ENCODE measurements around the gene MICALL2. TPM values are rescaled to one million over a fixed set of nuclear protein-coding genes. Genes with fewer than 3 reads are reported as not detected.
"Not testable (repeated sequence)": the region's sequence is repeated elsewhere in the genome, so short reads cannot be mapped to it uniquely, and the experiment has no call there.

MICALL2 gene
- total and polyA plus RNA-seq, 2 experiments from 2014 or later, result 6.4 to 12.2 TPM

- TF ChIP-seq EZH2phosphoT487 (IDR thresholded peaks at IDR 0.05; ENCODE audit: insufficient read depth, low read depth), result no peak
- TF ChIP-seq EZH2 (IDR thresholded peaks at IDR 0.05; ENCODE audit: insufficient read depth, poor library complexity, severe bottlenecking), result no peak
- Histone ChIP-seq H3K9me2 (ENCODE audit: insufficient read depth) (no peaks in the 10 kb centered on the region), H3K4me1 (ENCODE audit: insufficient read depth) (no peaks in the 10 kb centered on the region), H3K79me2 (ENCODE audit: insufficient read depth) (no peaks in the 10 kb centered on the region), H4K20me1 (ENCODE audit: insufficient read depth) (no peaks in the 10 kb centered on the region), H3K27ac (no peak overlapping the region), H3K36me3 (ENCODE audit: low read depth) (no peaks in the 10 kb centered on the region), H3K4me2 (ENCODE audit: unreplicated experiment) (no peak overlapping the region), H3K9ac (no peak overlapping the region), H3K27me3 (replicated peaks; ENCODE audit: insufficient read depth) (no peaks in the 10 kb centered on the region), H3F3A (ENCODE audit: insufficient read depth) (no peaks in the 10 kb centered on the region), H3K4me3 (no peak overlapping the region), H2AFZ (no peak overlapping the region), H3K9me3 (ENCODE audit: low read depth) (no peaks in the 10 kb centered on the region)
- 57 to 66% methylated on average over 10 to 15 of the region's 15 CpGs for WGBS, 2 experiments (ENCODE audit: low coverage in 1 of 2, low lambda C conversion rate in 2 of 2, missing lambda C conversion rate in 2 of 2)
- DNase-seq, result peak; percentile 28
- in situ Hi-C loops (cut with MboI), result no loop called here
Observed at GRCh38 chr7:1447551-1448244, 11.6 kb downstream of the MICALL2 start.

GRCh38 chr7:1447112-1447511 lies 12.2 kb downstream of the MICALL2 start:
- DNase-seq, result no peak
- Histone ChIP-seq H2AFZ (no peak overlapping the region), H3K4me1 (ENCODE audit: insufficient read depth) (no peaks in the 10 kb centered on the region), H3K79me2 (ENCODE audit: insufficient read depth) (no peaks in the 10 kb centered on the region), H3K9me3 (ENCODE audit: low read depth) (no peaks in the 10 kb centered on the region), H3K4me3 (no peak overlapping the region), H3K9ac (no peak overlapping the region), H3K9me2 (ENCODE audit: insufficient read depth) (no peaks in the 10 kb centered on the region), H3K36me3 (ENCODE audit: low read depth) (no peaks in the 10 kb centered on the region), H3K27me3 (replicated peaks; ENCODE audit: insufficient read depth) (no peaks in the 10 kb centered on the region), H3F3A (ENCODE audit: insufficient read depth) (no peaks in the 10 kb centered on the region), H3K4me2 (ENCODE audit: unreplicated experiment) (no peak overlapping the region), H3K27ac (no peak overlapping the region), H4K20me1 (ENCODE audit: insufficient read depth) (no peaks in the 10 kb centered on the region)
- TF ChIP-seq EZH2phosphoT487 (IDR thresholded peaks at IDR 0.05; ENCODE audit: insufficient read depth, low read depth) (no peak), EZH2 (IDR thresholded peaks at IDR 0.05; ENCODE audit: insufficient read depth, poor library complexity, severe bottlenecking) (no peak)
- WGBS, 2 experiments (ENCODE audit: low coverage in 1 of 2, low lambda C conversion rate in 2 of 2, missing lambda C conversion rate in 2 of 2), result 91 to 97% methylated on average over 11 of the region's 11 CpGs
- in situ Hi-C loops (cut with MboI), result no loop called here

- no peaks in the 10 kb centered on the region for H3K9me2 ChIP-seq (ENCODE audit: insufficient read depth)
- 66 to 85% methylated on average over 8 to 17 of the region's 17 CpGs for WGBS, 2 experiments (ENCODE audit: low coverage in 1 of 2, low lambda C conversion rate in 2 of 2, missing lambda C conversion rate in 2 of 2)
- in situ Hi-C loops (cut with MboI), result no loop called here
Observed at GRCh38 chr7:1446620-1447032, 12.6 kb downstream of the MICALL2 start.

GRCh38 chr7:1446026-1446425 lies 13.2 kb downstream of the MICALL2 start:
- H2AFZ ChIP-seq; H3K4me3 ChIP-seq; H3K4me1 ChIP-seq (ENCODE audit: insufficient read depth); in situ Hi-C loops (cut with MboI); H3K9ac ChIP-seq; H3K9me3 ChIP-seq (ENCODE audit: low read depth); H3K27me3 ChIP-seq (replicated peaks; ENCODE audit: insufficient read depth); H3K9me2 ChIP-seq (ENCODE audit: insufficient read depth); H4K20me1 ChIP-seq (ENCODE audit: insufficient read depth); H3K4me2 ChIP-seq (ENCODE audit: unreplicated experiment); H3F3A ChIP-seq (ENCODE audit: insufficient read depth); H3K79me2 ChIP-seq (ENCODE audit: insufficient read depth); H3K36me3 ChIP-seq (ENCODE audit: low read depth); H3K27ac ChIP-seq; DNase-seq: not testable (repeated sequence)
- WGBS, 2 experiments (ENCODE audit: low coverage in 1 of 2, low lambda C conversion rate in 2 of 2, missing lambda C conversion rate in 2 of 2), result 88 to 94% methylated on average over 5 of the region's 5 CpGs

More at GRCh38 chr7:1446620-1447032, 12.6 kb downstream of the MICALL2 start:
- H3K36me3 ChIP-seq (ENCODE audit: low read depth), result no peaks in the 10 kb centered on the region
- no peaks in the 10 kb centered on the region for H3K4me1 ChIP-seq (ENCODE audit: insufficient read depth)
- no peak overlapping the region for H3K4me2 ChIP-seq (ENCODE audit: unreplicated experiment)
- H3K79me2 ChIP-seq (ENCODE audit: insufficient read depth), result no peaks in the 10 kb centered on the region
- TF ChIP-seq EZH2 (IDR thresholded peaks at IDR 0.05; ENCODE audit: insufficient read depth, poor library complexity, severe bottlenecking), result no peak
- no peak for TF ChIP-seq EZH2phosphoT487 (IDR thresholded peaks at IDR 0.05; ENCODE audit: insufficient read depth, low read depth)
- H2AFZ ChIP-seq, result no peak overlapping the region
- H4K20me1 ChIP-seq (ENCODE audit: insufficient read depth), result no peaks in the 10 kb centered on the region
- H3K9ac ChIP-seq, result no peak overlapping the region
- no peaks in the 10 kb centered on the region for H3F3A ChIP-seq (ENCODE audit: insufficient read depth)
- DNase-seq, result no peak
- H3K9me3 ChIP-seq (ENCODE audit: low read depth), result no peaks in the 10 kb centered on the region
- H3K27ac ChIP-seq, result no peak overlapping the region
- no peak overlapping the region for H3K4me3 ChIP-seq
- no peaks in the 10 kb centered on the region for H3K27me3 ChIP-seq (replicated peaks; ENCODE audit: insufficient read depth)

- DNase-seq, result no peak
- H3K27me3 ChIP-seq (replicated peaks; ENCODE audit: insufficient read depth), result no peaks in the 10 kb centered on the region
- no peaks in the 10 kb centered on the region for H3K79me2 ChIP-seq (ENCODE audit: insufficient read depth)
- no peak overlapping the region for H3K9ac ChIP-seq
- no peak overlapping the region for H3K4me3 ChIP-seq
- no peak overlapping the region for H3K4me2 ChIP-seq (ENCODE audit: unreplicated experiment)
- no peaks in the 10 kb centered on the region for H3K36me3 ChIP-seq (ENCODE audit: low read depth)
- in situ Hi-C loops (cut with MboI), result no loop called here
- 93 to 97% methylated on average over 17 to 19 of the region's 21 CpGs for WGBS, 2 experiments (ENCODE audit: low coverage in 1 of 2, low lambda C conversion rate in 2 of 2, missing lambda C conversion rate in 2 of 2)
- H3F3A ChIP-seq (ENCODE audit: insufficient read depth), result no peaks in the 10 kb centered on the region
- no peak overlapping the region for H3K27ac ChIP-seq
- no peak overlapping the region for H2AFZ ChIP-seq
- no peaks in the 10 kb centered on the region for H3K9me2 ChIP-seq (ENCODE audit: insufficient read depth)
- H3K9me3 ChIP-seq (ENCODE audit: low read depth), result no peaks in the 10 kb centered on the region
- H3K4me1 ChIP-seq (ENCODE audit: insufficient read depth), result no peaks in the 10 kb centered on the region
- no peak for TF ChIP-seq EZH2phosphoT487 (IDR thresholded peaks at IDR 0.05; ENCODE audit: insufficient read depth, low read depth)
- TF ChIP-seq EZH2 (IDR thresholded peaks at IDR 0.05; ENCODE audit: insufficient read depth, poor library complexity, severe bottlenecking), result no peak
- H4K20me1 ChIP-seq (ENCODE audit: insufficient read depth), result no peaks in the 10 kb centered on the region
Observed at GRCh38 chr7:1445341-1445740, 13.9 kb downstream of the MICALL2 start.
